HepG2 (cell line): ENCODE results near the gene RABGGTA. TPM values are rescaled to one million over a fixed set of nuclear protein-coding genes. Genes with fewer than 3 reads are reported as not detected.

ENCODE experiments used
- CEBPB ChIP-seq: IDR thresholded peaks from 2 replicates; pipeline ENCODE4 v1.6.1; 2011; ENCODE audit warnings: low read depth, low read length, improper control_type of control experiment, borderline replicate concordance
- DNMT1 ChIP-seq: sonication (generic); formaldehyde crosslinking; IDR thresholded peaks from 2 replicates; pipeline ENCODE4 v1.5.1; 2020; ENCODE audit warnings: mild to moderate bottlenecking, missing genetic modification reagents
- FOSL2 ChIP-seq: sonication (generic); formaldehyde crosslinking; IDR thresholded peaks from 2 replicates; pipeline ENCODE4 v1.4.0; 2020; ENCODE audit warnings: missing genetic modification reagents
- MIER2 ChIP-seq: IDR thresholded peaks from 2 replicates; pipeline ENCODE4 v1.6.1; 2016; ENCODE audit warnings: missing biosample characterization, missing genetic modification reagents
- MYNN ChIP-seq: sonication (generic); formaldehyde crosslinking; IDR thresholded peaks from 2 replicates; pipeline ENCODE4 v1.4.0; 2020; ENCODE audit warnings: mild to moderate bottlenecking, low read depth, missing genetic modification reagents
- NFATC3 ChIP-seq: sonication (generic); formaldehyde crosslinking; IDR thresholded peaks from 2 replicates; pipeline ENCODE4 v1.5.1; 2020; ENCODE audit warnings: mild to moderate bottlenecking, missing genetic modification reagents
- NFKB2 ChIP-seq: sonication (generic); formaldehyde crosslinking; IDR thresholded peaks from 2 replicates; pipeline ENCODE4 v1.4.0; 2020; ENCODE audit warnings: missing genetic modification reagents, borderline replicate concordance
- RAD21 ChIP-seq: fragments of 450-650 bp; formaldehyde crosslinking; IDR thresholded peaks from 2 replicates; pipeline ENCODE4 v1.5.0; 2020; ENCODE audit warnings: mild to moderate bottlenecking
- SP4 ChIP-seq: sonication (generic); formaldehyde crosslinking; IDR thresholded peaks from 2 replicates; pipeline ENCODE4 v1.8.1; 2023; ENCODE audit warnings: mild to moderate bottlenecking, missing genetic modification reagents
- ZNF329 ChIP-seq: sonication (generic); formaldehyde crosslinking; IDR thresholded peaks from 2 replicates; pipeline ENCODE4 v1.9.0; 2021; ENCODE audit warnings: low read depth, mild to moderate bottlenecking, missing genetic modification reagents
- ZNF354B ChIP-seq: sonication (generic); formaldehyde crosslinking; IDR thresholded peaks from 2 replicates; pipeline ENCODE4 v1.8.0; 2022; ENCODE audit warnings: mild to moderate bottlenecking, missing genetic modification reagents
- ZNF430 ChIP-seq: sonication (generic); formaldehyde crosslinking; IDR thresholded peaks from 2 replicates; pipeline ENCODE4 v1.9.0; 2021; ENCODE audit warnings: mild to moderate bottlenecking, missing genetic modification reagents
- ZNF530 ChIP-seq: sonication (generic); formaldehyde crosslinking; IDR thresholded peaks from 2 replicates; pipeline ENCODE4 v1.5.0; 2020; ENCODE audit warnings: low read depth, mild to moderate bottlenecking, missing genetic modification reagents
- ZNF788 ChIP-seq: sonication (generic); formaldehyde crosslinking; IDR thresholded peaks from 2 replicates; pipeline ENCODE4 v1.5.0; 2020; ENCODE audit warnings: mild to moderate bottlenecking, missing genetic modification reagents, borderline replicate concordance
- polyA plus RNA-seq, 8 experiments: library from polyadenylated mRNA; depleted of rRNA in 3 of 8; stranded (reverse) in 7 of 8; unstranded in 1 of 8; fragments of >200 nt; fragmentation: Illumina TruSeq in 4 of 8; extraction: Trizol in 4 of 8; gene quantifications; 2 replicates each; pipeline versions ENCODE4 v1.2.1 to v1.2.3, GENCODE V29; 2011 to 2016; ENCODE audit warnings: low read depth in 4 of 8, missing spikeins in 1 of 8, mixed read lengths in 1 of 8; ENCODE audit not compliant: insufficient read depth in 1 of 8
- total RNA-seq, 5 experiments: library from RNA; depleted of rRNA; stranded (reverse); fragments of >200 nt; fragmentation: Illumina TruSeq; extraction: Trizol; gene quantifications; 2 replicates each; pipeline ENCODE4 v1.2.3, GENCODE V29; 2016; ENCODE audit warnings: low read depth in 1 of 5
- TF ChIP-seq, protein P1 (sequence below): sonication (generic); formaldehyde crosslinking; IDR thresholded peaks from 2 replicates; pipeline ENCODE4 v1.4.0; 2020; ENCODE audit warnings: missing genetic modification reagents
- TF ChIP-seq, protein P2 (sequence below): sonication (generic); formaldehyde crosslinking; IDR thresholded peaks from 2 replicates; pipeline ENCODE4 v1.5.0; 2020; ENCODE audit warnings: mild to moderate bottlenecking, missing genetic modification reagents
- TF ChIP-seq, protein P3 (sequence below): sonication (generic); formaldehyde crosslinking; IDR thresholded peaks from 2 replicates; pipeline ENCODE4 v1.8.1; 2023; ENCODE audit warnings: missing genetic modification reagents, mild to moderate bottlenecking, borderline replicate concordance
- TF ChIP-seq, protein P4 (sequence below): IDR thresholded peaks from 2 replicates; pipeline ENCODE4 v1.6.1; 2016; ENCODE audit warnings: missing biosample characterization, missing genetic modification reagents, low read depth
- TF ChIP-seq, protein P5 (sequence below): sonication (generic); formaldehyde crosslinking; IDR thresholded peaks from 2 replicates; pipeline ENCODE4 v1.4.0; 2020; ENCODE audit warnings: missing genetic modification reagents

RABGGTA gene
- total and polyA plus RNA-seq, 2 of the 13 experiments (the other 11 are each of a cell fraction or from before 2014, with no cell fraction given) = 57.9 to 90.8 TPM

DNA sequence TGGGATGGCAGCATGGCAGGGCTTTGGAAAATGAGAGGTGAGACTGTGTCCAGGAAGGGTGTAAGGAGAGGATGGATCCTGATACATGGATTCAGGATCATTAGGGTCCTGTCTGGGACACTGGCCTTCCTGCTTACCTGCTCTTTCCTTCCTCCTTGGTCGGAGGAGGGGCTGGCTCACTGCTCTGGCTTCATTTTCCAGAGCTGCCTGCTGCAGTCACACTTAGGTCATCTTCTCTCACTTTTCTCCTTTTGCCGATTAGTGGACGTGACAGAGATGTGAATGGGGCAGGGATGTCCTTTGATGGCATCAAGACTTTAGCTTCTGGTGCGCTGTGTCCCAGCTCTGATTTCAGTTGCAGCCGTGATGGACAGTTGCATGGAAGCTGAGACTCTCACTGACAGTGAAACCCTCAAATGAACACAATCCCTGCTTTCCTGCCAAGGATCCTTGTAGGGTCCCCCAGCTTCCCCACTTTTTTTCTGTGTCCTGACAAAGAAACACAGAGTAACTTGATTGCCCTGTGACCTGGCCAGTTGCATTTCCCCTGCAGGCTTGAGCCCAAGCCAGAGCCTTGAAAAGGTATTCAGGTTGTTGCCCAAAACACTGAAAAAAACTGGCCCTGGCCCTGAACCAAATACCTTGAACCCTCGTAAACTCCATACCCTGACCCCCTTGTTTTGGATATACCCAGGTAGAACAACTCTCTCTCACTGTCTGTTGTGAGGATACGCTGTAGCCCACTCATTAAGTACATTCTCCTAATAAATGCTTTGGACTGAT lies 37.1 kb upstream of the RABGGTA start (continued):
- TF ChIP-seq, protein P1, sequence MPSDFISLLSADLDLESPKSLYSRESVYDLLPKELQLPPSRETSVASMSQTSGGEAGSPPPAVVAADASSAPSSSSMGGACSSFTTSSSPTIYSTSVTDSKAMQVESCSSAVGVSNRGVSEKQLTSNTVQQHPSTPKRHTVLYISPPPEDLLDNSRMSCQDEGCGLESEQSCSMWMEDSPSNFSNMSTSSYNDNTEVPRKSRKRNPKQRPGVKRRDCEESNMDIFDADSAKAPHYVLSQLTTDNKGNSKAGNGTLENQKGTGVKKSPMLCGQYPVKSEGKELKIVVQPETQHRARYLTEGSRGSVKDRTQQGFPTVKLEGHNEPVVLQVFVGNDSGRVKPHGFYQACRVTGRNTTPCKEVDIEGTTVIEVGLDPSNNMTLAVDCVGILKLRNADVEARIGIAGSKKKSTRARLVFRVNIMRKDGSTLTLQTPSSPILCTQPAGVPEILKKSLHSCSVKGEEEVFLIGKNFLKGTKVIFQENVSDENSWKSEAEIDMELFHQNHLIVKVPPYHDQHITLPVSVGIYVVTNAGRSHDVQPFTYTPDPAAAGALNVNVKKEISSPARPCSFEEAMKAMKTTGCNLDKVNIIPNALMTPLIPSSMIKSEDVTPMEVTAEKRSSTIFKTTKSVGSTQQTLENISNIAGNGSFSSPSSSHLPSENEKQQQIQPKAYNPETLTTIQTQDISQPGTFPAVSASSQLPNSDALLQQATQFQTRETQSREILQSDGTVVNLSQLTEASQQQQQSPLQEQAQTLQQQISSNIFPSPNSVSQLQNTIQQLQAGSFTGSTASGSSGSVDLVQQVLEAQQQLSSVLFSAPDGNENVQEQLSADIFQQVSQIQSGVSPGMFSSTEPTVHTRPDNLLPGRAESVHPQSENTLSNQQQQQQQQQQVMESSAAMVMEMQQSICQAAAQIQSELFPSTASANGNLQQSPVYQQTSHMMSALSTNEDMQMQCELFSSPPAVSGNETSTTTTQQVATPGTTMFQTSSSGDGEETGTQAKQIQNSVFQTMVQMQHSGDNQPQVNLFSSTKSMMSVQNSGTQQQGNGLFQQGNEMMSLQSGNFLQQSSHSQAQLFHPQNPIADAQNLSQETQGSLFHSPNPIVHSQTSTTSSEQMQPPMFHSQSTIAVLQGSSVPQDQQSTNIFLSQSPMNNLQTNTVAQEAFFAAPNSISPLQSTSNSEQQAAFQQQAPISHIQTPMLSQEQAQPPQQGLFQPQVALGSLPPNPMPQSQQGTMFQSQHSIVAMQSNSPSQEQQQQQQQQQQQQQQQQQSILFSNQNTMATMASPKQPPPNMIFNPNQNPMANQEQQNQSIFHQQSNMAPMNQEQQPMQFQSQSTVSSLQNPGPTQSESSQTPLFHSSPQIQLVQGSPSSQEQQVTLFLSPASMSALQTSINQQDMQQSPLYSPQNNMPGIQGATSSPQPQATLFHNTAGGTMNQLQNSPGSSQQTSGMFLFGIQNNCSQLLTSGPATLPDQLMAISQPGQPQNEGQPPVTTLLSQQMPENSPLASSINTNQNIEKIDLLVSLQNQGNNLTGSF = no peak
- no peak for TF ChIP-seq ZNF788 (CRISPR knock-in tag)
- TF ChIP-seq ZNF530 (CRISPR knock-in tag) = no peak
- TF ChIP-seq MYNN = no peak
- no peak for TF ChIP-seq FOSL2 (CRISPR knock-in tag)
- peak; percentile 95 for TF ChIP-seq ZNF354B (CRISPR knock-in tag)
- 0 out of 2 replicates have a peak, but pooled peaks have one; percentile 11 for TF ChIP-seq DNMT1 (CRISPR knock-in tag)
- TF ChIP-seq, protein P2, sequence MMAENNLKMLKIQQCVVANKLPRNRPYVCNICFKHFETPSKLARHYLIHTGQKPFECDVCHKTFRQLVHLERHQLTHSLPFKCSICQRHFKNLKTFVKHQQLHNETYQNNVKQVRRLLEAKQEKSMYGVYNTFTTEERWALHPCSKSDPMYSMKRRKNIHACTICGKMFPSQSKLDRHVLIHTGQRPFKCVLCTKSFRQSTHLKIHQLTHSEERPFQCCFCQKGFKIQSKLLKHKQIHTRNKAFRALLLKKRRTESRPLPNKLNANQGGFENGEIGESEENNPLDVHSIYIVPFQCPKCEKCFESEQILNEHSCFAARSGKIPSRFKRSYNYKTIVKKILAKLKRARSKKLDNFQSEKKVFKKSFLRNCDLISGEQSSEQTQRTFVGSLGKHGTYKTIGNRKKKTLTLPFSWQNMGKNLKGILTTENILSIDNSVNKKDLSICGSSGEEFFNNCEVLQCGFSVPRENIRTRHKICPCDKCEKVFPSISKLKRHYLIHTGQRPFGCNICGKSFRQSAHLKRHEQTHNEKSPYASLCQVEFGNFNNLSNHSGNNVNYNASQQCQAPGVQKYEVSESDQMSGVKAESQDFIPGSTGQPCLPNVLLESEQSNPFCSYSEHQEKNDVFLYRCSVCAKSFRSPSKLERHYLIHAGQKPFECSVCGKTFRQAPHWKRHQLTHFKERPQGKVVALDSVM (CRISPR knock-in tag) = no peak
- TF ChIP-seq ZNF329 = no peak
- TF ChIP-seq ZNF430 (CRISPR knock-in tag) = no peak
- no peak for TF ChIP-seq MIER2 (CRISPR knock-in tag)
- TF ChIP-seq SP4 (CRISPR knock-in tag) = peak; percentile 25
- TF ChIP-seq, protein P3, sequence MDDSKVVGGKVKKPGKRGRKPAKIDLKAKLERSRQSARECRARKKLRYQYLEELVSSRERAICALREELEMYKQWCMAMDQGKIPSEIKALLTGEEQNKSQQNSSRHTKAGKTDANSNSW (CRISPR knock-in tag) = no peak
- TF ChIP-seq, protein P4, sequence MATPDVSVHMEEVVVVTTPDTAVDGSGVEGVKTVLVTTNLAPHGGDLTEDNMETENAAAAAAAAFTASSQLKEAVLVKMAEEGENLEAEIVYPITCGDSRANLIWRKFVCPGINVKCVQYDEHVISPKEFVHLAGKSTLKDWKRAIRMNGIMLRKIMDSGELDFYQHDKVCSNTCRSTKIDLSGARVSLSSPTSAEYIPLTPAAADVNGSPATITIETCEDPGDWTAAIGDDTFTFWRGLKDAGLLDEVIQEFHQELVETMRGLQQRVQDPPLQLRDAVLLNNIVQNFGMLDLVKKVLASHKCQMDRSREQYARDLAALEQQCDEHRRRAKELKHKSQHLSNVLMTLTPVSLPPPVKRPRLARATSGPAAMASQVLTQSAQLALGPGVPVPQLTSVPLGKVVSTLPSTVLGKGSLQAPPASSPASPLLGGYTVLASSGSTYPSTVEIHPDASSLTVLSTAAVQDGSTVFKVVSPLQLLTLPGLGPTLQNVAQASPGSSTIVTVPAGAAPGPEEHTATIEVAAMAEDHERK (CRISPR knock-in tag) = no peak
- TF ChIP-seq NFKB2 = 0 out of 2 replicates have a peak, but pooled peaks have one; percentile 36
- TF ChIP-seq, protein P5, sequence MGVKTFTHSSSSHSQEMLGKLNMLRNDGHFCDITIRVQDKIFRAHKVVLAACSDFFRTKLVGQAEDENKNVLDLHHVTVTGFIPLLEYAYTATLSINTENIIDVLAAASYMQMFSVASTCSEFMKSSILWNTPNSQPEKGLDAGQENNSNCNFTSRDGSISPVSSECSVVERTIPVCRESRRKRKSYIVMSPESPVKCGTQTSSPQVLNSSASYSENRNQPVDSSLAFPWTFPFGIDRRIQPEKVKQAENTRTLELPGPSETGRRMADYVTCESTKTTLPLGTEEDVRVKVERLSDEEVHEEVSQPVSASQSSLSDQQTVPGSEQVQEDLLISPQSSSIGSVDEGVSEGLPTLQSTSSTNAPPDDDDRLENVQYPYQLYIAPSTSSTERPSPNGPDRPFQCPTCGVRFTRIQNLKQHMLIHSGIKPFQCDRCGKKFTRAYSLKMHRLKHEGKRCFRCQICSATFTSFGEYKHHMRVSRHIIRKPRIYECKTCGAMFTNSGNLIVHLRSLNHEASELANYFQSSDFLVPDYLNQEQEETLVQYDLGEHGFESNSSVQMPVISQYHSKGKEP = no peak
- TF ChIP-seq RAD21 = no peak
- TF ChIP-seq NFATC3 = peak; percentile 8; the same call in 1 of the 2 replicates
- no peak for TF ChIP-seq CEBPB
